SK-N-SH treated with all-trans-retinoic acid at 6 μM for 48 hours (cell line): Measurements from ENCODE around the gene ACOT13.

Experiments used
- ATAC-seq: fragments of 200-7000 bp; cut with Tn5 transposase; 3 replicates; pipeline ENCODE4 v1.9.1; 2020; ENCODE audit warnings: mild to moderate bottlenecking, moderate library complexity
- ARNTL ChIP-seq: fragments of 450-650 bp; formaldehyde crosslinking; IDR thresholded peaks from 2 replicates; pipeline ENCODE4 v1.5.0; 2020; ENCODE audit warnings: low read depth, mild to moderate bottlenecking, moderate library complexity, borderline replicate concordance
- BACH2 ChIP-seq: fragments of 250-450 bp; sonication (Bioruptor Pico); IDR thresholded peaks from 2 replicates; pipeline ENCODE4 v1.9.0; 2021; ENCODE audit warnings: mild to moderate bottlenecking, borderline replicate concordance
- CSDC2 ChIP-seq: fragments of 250-450 bp; sonication (Bioruptor Pico); IDR thresholded peaks from 2 replicates; pipeline ENCODE4 v1.5.0; 2020; ENCODE audit warnings: mild to moderate bottlenecking, moderate library complexity
- ESRRG ChIP-seq: fragments of 250-450 bp; sonication (Bioruptor Pico); IDR thresholded peaks from 2 replicates; pipeline ENCODE4 v1.6.1; 2021; ENCODE audit warnings: mild to moderate bottlenecking
- GLIS3 ChIP-seq: fragments of 250-450 bp; sonication (Bioruptor Pico); IDR thresholded peaks from 2 replicates; pipeline ENCODE4 v1.5.0; 2020; ENCODE audit warnings: mild to moderate bottlenecking, moderate library complexity
- ISL1 ChIP-seq: fragments of 250-450 bp; sonication (Bioruptor Pico); IDR thresholded peaks from 2 replicates; pipeline ENCODE4 v2.1.2; 2022; ENCODE audit warnings: mild to moderate bottlenecking, moderate library complexity
- OSR1 ChIP-seq: fragments of 250-450 bp; sonication (Bioruptor Pico); IDR thresholded peaks from 2 replicates; pipeline ENCODE4 v1.8.0; 2022; ENCODE audit warnings: moderate library complexity, mild to moderate bottlenecking, inconsistent platforms
- PATZ1 ChIP-seq: fragments of 250-450 bp; sonication (Bioruptor Pico); IDR thresholded peaks from 2 replicates; pipeline ENCODE4 v1.8.0; 2020; ENCODE audit warnings: mild to moderate bottlenecking, moderate library complexity, borderline replicate concordance
- POU6F1 ChIP-seq: fragments of 250-450 bp; sonication (Bioruptor Pico); IDR thresholded peaks from 2 replicates; pipeline ENCODE4 v1.8.0; 2021; ENCODE audit warnings: low read depth, mild to moderate bottlenecking, moderate library complexity, borderline replicate concordance
- PPARA ChIP-seq: fragments of 250-450 bp; sonication (Bioruptor Pico); IDR thresholded peaks from 2 replicates; pipeline ENCODE4 v1.5.0; 2020; ENCODE audit warnings: mild to moderate bottlenecking, borderline replicate concordance
- TCF4 ChIP-seq: fragments of 250-450 bp; sonication (Bioruptor Pico); IDR thresholded peaks from 2 replicates; pipeline ENCODE4 v1.8.0; 2021; ENCODE audit warnings: mild to moderate bottlenecking, moderate library complexity, borderline replicate concordance
- TOX ChIP-seq: fragments of 250-450 bp; sonication (Bioruptor Pico); IDR thresholded peaks from 2 replicates; pipeline ENCODE4 v1.8.0; 2021; ENCODE audit warnings: mild to moderate bottlenecking, moderate library complexity, borderline replicate concordance
- ZC3H10 ChIP-seq: fragments of 250-450 bp; sonication (Bioruptor Pico); IDR thresholded peaks from 2 replicates; pipeline ENCODE4 v1.5.1; 2021; ENCODE audit warnings: mild to moderate bottlenecking, moderate library complexity
- ZFP30 ChIP-seq: fragments of 450-650 bp; formaldehyde crosslinking; IDR thresholded peaks from 2 replicates; pipeline ENCODE4 v1.5.0; 2022; ENCODE audit warnings: mild to moderate bottlenecking, moderate library complexity
- ZNF565 ChIP-seq: fragments of 450-650 bp; formaldehyde crosslinking; conservative IDR thresholded peaks from 2 replicates; pipeline ENCODE4 v1.5.0; 2020; ENCODE audit warnings: low read depth, mild to moderate bottlenecking, moderate library complexity
- ZNF70 ChIP-seq: fragments of 450-650 bp; formaldehyde crosslinking; IDR thresholded peaks from 2 replicates; pipeline ENCODE4 v1.5.0; 2020; ENCODE audit warnings: mild to moderate bottlenecking, moderate library complexity
- TF ChIP-seq, protein P1 (sequence below): fragments of 250-450 bp; sonication (Bioruptor Pico); IDR thresholded peaks from 2 replicates; pipeline ENCODE4 v1.5.1; 2021; ENCODE audit warnings: mild to moderate bottlenecking, moderate library complexity
- TF ChIP-seq, protein P2 (sequence below): fragments of 250-450 bp; sonication (Bioruptor Pico); IDR thresholded peaks from 2 replicates; pipeline ENCODE4 v1.5.0; 2020; ENCODE audit warnings: mild to moderate bottlenecking, moderate library complexity

Gene ACOT13

GRCh38 chr6:24699521-24700359 is 32.9 kb downstream of the ACOT13 start:
- no peak for ATAC-seq

GRCh38 chr6:24702720-24703282 is 35.9 kb downstream of the ACOT13 start:
- peak; percentile 7; the same call in 2 of the 3 replicates for ATAC-seq

More at GRCh38 chr6:24699521-24700359, 32.9 kb downstream of the ACOT13 start:
- TF ChIP-seq PPARA (CRISPR knock-in tag) (no peak), POU6F1 (no peak), ESRRG (CRISPR knock-in tag) (no peak), TOX (CRISPR knock-in tag) (no peak)

DNA sequence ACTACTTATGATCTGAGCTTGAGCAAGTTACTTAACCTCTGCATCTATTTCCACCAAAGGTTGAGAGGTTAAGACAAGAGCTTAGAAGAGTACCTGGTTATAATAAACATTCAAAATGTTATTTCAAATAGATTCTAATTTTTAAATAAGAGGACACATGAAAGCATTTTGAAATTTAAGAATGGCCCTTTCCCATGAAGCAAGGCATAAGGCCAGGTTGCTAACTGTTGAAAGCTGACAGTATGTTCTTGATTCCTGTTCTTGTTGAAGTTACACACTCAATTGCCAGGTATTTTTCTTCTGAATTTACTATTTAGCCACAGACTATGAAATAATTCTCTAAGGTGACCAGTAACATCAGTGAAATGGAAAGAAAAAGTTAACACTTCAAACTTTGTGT is 37.6 kb downstream of the ACOT13 start:
- no peak for ATAC-seq
- TF ChIP-seq ZNF565 (CRISPR knock-in tag) (no peak), POU6F1 (no peak), TOX (CRISPR knock-in tag) (no peak), ESRRG (CRISPR knock-in tag) (no peak), BACH2 (CRISPR knock-in tag) (no peak), ARNTL (CRISPR knock-in tag) (no peak), TCF4 (CRISPR knock-in tag) (no peak), PPARA (CRISPR knock-in tag) (no peak), OSR1 (no peak), ISL1 (no peak), ZC3H10 (no peak)

More at GRCh38 chr6:24702720-24703282, 35.9 kb downstream of the ACOT13 start:
- TF ChIP-seq, protein P1, sequence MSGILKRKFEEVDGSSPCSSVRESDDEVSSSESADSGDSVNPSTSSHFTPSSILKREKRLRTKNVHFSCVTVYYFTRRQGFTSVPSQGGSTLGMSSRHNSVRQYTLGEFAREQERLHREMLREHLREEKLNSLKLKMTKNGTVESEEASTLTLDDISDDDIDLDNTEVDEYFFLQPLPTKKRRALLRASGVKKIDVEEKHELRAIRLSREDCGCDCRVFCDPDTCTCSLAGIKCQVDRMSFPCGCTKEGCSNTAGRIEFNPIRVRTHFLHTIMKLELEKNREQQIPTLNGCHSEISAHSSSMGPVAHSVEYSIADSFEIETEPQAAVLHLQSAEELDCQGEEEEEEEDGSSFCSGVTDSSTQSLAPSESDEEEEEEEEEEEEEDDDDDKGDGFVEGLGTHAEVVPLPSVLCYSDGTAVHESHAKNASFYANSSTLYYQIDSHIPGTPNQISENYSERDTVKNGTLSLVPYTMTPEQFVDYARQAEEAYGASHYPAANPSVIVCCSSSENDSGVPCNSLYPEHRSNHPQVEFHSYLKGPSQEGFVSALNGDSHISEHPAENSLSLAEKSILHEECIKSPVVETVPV (CRISPR knock-in tag), result no peak
- TF ChIP-seq CSDC2 (CRISPR knock-in tag) (no peak), OSR1 (no peak), ZFP30 (CRISPR knock-in tag) (no peak), ZNF565 (CRISPR knock-in tag) (no peak), ZC3H10 (no peak), ARNTL (CRISPR knock-in tag) (no peak), POU6F1 (no peak), ZNF70 (CRISPR knock-in tag) (no peak), GLIS3 (CRISPR knock-in tag) (no peak), ISL1 (no peak), PATZ1 (no peak)
- TF ChIP-seq, protein P2, sequence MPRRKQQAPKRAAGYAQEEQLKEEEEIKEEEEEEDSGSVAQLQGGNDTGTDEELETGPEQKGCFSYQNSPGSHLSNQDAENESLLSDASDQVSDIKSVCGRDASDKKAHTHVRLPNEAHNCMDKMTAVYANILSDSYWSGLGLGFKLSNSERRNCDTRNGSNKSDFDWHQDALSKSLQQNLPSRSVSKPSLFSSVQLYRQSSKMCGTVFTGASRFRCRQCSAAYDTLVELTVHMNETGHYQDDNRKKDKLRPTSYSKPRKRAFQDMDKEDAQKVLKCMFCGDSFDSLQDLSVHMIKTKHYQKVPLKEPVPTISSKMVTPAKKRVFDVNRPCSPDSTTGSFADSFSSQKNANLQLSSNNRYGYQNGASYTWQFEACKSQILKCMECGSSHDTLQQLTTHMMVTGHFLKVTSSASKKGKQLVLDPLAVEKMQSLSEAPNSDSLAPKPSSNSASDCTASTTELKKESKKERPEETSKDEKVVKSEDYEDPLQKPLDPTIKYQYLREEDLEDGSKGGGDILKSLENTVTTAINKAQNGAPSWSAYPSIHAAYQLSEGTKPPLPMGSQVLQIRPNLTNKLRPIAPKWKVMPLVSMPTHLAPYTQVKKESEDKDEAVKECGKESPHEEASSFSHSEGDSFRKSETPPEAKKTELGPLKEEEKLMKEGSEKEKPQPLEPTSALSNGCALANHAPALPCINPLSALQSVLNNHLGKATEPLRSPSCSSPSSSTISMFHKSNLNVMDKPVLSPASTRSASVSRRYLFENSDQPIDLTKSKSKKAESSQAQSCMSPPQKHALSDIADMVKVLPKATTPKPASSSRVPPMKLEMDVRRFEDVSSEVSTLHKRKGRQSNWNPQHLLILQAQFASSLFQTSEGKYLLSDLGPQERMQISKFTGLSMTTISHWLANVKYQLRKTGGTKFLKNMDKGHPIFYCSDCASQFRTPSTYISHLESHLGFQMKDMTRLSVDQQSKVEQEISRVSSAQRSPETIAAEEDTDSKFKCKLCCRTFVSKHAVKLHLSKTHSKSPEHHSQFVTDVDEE (CRISPR knock-in tag), result no peak
